ENCODE measurements around the gene MTM1.

Gene MTM1

DNA sequence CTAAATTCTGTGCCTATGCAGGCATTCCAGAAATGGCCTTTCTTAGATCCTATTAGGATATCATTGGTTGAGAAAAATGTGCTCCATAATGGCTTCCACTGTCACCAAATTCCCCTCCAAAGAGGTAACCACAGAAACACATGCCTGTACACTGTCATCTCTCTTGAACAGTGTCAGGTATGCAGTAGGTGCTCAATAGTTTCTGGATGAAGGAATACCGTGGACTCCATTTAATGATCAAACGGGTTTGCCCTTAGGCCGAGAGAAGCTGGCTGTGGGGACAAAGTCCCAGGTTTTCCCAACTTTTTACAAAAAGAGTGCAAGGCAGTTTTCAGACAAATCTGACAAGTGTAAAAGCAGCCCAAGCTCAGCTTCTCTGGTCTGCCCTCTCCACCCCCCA lies 16.5 kb upstream of the MTM1 start:
- DNase-seq: no peak

DNA sequence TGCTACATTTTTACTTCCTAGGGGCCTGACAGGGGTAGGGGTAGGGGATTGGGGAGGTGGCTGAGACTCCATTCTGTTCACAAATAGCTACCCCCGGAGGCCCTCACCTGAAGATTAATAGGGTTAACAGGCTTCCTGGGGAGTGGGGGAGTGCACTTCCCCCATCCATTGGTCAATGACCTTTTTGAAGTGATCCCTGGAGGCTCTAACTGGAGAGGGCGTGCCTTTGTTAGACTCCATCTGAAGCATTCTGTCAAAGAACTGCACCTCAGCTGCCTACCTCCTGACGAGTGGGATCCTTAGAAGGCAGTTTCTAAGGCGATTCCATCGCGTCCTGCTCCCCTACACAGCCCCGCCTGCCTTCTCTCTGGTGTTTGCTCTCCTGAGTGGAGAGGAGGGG lies 10.0 kb upstream of the MTM1 start:
- DNase-seq: no peak

DNA sequence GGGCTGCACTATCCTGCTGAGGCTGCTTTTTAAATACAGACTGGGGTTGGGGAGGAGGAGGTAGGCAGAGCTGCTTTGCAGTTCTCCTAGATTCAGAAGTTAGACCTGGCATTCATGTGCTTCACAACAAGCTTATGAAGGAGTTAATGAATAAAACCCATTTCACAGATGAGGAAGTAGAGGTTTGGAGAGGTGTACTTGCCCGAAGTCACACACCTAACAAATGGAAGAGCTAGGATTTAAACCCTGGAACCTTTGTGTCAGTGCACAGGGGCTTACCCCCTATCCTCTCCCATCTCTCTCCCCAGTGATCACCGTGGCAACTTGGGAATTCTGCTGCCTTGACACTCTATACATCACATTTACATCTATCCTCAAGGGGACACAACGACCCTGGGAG lies 3.6 kb upstream of the MTM1 start:
- no peak for DNase-seq

DNA sequence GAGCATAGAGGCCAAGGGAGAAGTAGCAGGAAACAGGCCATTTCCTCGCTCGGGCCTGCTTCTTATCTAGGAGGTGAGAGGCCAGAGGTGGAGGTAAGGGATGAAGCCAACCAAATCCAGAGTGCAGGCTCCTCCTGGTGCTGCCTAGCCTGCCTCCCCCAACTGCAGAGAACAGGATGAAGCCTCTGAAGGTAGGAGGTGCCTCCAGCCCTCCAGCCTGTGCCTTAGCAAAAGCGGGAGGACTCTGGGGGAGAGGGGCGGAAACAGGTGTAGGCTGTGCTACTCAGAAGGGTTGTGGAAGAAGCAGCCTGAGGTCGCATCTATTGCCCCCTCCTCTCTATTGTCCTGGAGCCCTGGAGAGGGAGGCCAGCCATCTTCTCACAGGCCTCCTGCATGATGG lies 2.9 kb upstream of the MTM1 start:
- DNase-seq: no peak

DNA sequence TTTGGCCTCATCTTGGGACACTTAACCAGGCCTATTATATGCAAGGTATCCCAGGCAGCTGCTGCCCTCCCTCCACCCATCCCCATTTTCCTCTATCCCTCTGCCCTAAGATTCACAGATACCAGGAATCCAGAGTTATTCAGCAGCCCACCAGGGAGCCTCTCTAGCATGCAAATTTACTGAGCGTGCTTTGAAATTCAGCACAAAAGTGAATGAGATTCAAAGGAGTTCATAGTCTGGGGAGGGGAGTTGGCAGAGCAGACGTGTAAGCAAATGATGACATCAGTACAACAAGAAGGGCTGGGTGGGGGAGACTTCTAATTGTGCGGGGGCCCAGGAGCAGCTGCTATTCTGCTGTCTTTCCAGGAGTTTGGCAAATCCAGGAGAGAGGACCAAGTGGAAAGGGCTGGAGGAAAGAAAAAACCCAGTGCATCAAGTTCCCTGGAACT lies 1.7 kb upstream of the MTM1 start:
- DNase-seq: peak; percentile 53

DNA sequence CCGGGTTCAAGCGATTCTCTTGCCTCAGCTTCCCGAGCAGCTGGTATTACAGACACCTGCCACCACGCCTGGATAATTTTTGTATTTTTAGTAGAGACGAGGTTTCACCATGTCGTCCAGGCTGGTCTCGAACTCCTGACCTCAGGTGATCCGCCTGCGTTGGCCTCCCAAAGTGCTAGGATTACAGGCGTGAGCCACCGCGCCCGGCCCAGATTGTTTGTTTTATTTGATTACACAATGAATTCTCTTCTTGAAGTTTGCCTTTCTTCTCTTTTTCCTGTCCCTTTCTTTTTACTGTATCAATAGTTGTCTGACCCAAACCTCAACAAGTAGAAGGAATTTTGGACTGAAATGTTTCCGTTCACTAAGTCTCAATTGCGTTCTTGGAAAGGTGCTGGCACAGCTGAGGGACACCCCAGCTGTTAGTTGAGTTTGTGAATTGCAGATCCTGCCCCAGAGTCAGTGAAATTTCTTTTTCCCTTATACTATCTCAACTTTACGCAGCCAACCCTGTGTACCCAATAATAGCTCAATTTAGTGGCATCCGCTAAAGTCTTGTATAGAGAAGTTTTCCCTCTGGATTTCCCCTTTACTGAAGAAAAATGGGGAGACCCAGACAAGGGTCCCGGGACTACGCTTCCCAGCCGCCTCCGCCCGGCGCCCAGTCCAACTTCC lies 639 bp upstream of the MTM1 start:
- no peak for DNase-seq

DNA sequence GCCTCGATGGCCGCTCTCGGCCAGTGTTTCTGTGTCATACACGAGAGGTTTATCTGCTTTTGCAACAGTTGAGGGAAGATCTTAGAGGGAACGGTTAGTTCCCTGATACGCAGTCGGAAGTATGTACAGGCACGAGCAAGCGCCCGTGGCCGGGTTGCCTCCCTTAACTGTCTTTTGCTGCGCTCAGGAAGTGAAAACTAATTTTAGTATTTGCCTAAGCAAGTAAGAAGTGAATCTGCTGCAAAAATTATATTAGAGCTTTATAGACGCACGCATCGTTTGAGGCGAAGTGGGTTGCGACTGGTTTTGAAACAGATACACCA lies 695 bp downstream of the MTM1 start:
- no peak for DNase-seq

DNA sequence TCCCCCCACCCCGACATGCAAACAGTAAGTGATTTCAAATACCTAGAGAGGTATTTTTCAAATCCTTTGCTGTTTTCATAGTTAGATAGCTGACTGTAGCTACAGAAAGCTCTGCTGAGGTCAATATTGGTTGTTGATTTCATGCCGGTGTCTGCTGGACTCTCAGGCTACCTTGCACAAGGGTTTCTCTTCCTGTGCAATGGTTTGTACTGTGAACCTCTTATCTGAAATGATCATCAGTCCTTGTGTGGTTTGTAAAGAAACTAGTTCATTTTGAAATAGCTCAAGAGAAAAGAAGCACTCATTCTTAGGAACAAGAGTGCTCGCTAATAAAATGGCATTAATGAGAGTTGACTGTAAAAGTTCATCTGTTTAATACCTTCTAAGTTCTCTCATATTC lies 2.1 kb downstream of the MTM1 start:
- DNase-seq: no peak

DNA sequence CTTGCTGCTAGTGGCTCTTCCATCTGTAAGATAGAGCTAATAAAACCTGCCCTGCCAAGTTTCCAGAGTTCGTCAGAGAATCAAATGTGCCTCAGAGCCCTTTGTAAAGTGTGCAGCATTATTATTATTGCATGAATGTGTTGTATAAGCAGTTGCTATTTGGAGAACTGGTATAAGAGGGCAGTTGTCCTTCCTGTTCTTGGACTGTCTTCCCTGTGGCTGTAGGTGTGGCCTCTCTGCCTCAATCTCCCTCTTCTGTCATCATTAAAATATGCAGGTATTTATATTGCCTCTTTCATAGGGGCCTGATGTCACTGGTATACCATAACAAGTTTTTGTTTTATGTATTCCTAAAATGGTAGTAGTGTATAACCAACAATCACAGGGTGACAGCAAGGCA lies 3.8 kb downstream of the MTM1 start:
- no peak for DNase-seq

DNA sequence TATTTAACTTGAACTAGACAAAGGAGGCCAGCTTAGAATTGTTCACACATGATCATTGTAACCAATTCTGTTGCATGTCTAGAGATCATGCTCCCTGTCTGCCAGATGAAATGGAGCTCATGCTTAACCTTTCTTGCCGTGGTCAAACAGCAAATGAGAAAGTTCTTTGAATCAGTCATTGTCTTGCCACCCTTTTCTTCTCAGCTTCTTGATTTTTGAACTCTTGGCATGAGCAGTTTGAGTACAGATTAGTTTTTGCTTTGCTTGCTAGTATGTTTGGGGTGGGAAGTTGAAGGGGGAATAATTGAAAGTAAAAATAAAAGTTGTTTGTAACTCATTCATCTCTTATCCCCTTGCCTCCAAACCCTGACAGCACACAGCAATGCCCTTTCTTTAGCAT lies 4.7 kb downstream of the MTM1 start:
- DNase-seq: no peak

DNA sequence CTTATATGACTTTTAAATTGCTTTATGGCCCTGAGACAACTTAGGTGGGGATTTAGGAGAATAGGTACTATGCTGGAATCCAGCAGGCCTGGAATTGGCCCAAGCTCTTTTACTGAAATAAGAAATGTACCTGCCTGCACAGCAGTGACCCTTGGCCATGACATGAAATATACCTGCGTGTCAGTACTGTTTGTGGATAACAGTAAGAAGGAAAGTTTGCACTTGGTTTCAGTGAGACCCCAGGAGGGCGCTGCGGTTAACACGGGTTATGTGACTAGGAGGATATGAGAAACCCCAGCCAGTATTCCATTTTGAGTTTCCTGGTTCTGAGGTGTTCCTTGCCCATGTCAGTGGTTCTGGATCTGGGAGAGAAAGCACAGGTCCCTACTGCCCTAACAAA lies 5.3 kb downstream of the MTM1 start:
- no peak for DNase-seq

DNA sequence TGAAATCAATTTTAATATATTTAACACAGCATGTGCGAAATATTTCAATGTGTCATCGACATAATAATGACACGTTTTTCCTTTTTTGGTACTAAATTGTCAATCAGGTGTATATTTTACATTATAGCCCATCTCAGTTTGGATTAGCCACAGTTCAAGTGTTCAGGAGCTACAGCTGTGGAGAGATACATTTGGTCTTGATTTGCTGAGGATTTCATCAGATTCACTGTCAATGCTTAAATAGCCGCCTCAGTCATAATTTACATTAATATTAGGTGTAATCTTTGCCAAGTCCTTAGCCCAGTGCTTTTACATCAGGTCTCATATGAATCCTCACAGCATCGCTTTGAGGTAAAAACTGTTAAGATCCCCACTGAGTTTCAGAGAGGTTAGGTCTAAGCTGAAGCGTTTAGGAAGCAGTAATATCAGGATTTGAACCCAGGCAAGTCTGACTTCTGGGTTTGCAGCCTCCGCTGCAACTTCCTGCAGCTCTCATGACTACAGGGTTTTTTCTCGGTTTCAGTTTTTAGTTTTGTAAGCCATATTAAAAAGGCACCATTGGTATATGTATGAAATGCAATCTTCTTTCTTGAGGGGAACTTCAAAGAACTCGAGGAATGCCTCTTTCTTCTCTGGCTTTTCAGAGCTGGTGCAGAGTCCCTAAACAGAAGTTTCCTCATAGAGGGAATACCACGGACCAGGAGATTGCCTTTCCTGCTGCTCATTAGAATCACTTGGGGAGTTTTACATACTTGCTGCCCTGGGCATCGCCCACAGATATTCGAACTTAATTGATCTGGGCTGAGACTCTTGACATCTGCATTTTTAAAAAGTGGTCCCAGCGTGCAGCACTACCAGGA lies 6.4 kb downstream of the MTM1 start:
- DNase-seq: no peak

DNA sequence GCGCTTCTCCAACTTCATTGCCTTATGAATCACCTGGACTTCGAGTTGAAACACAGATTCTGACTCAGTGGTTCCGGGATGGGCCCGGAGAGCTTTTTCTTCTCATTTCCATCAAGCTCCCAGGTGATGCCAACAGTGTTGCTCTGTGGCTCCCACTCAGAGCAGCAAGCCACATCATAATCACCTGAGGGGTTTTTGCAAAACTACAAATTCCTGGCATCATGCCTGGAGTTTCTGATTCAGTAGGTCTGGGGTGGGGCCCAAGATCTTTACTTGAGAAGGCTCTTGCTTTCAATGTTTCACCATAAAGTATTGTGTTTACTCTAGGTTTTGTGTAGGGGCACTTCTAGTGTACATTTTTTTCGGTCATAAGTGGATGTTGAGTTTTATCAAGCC lies 7.0 kb downstream of the MTM1 start:
- DNase-seq: peak; percentile 76

DNA sequence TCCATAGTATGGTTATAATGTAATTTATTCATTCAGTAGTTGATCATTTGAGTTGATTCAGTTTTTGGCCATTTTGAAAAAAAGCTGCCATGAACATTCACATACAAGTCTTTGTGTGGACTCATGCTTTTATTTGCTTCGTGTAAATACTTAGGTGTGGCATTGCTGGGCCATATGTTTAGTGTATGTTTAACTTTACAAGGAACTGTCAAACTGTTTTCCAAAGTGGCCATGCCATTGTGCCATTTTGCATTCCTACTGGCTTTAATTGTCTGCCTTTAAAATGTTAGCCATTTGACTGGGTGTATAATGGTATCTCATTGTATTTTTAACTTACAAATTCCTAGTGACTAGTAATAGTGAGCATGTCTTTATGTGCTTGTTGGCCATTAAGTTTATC lies 8.8 kb downstream of the MTM1 start:
- no peak for DNase-seq

DNA sequence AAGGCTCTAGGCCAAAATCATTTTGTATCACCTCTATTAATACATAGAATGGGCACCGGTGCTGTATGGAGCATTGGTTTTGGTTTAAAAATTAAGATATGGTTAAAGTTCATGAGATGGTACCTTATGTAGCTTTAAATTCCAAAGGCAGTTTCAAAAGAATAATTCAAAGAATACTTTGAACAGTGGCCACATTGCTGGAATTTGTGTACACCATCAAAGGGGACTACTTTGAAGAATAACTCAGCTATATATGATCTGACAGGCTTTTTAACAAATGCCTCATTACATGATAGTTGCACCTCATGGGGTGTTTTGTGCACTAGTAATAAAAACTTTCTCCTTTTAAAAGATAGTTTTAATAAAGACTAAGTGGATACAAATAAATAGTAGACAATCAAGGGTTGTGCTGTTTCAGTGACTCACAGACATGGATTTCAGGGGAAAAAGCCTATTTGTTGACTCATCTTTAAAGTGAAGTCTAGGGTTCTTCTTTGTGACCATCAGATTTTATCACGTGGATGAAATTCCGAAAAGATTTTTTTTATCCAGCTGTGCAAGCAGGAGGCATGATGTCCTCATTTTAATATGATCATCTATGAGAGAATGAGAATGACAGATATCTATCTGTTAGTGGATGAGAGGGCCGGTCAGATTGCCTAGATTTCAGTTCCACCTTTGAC lies 12.8 kb downstream of the MTM1 start:
- DNase-seq: no peak

DNA sequence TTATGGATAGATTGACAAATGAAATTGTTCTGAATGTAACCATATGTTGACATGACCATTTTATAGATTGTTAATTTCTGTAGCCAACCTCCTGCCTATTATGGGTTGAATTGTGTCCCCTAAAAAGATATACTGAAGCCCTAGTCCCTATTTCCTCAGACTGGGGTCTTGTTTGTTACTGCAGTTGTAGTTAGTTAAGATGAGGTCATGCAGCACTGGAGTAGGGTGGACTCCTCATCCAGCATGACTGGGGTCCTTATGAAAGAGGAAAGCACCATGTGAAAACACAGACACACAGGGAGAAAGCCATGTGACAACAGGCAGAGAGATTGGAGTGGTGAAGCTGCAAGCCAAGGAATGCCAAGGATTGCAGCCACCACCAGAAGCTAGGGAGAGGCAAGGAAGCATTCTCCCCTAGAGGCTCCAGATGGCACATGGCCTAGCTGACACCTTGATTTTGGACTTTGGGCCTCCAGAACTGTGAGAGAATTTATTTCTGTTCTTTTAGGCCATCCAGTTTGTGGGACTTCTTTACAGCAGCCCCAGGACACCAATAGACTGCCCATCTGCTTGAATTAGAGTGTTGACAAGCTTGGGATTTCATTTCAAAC lies 14.0 kb downstream of the MTM1 start:
- DNase-seq: no peak

DNA sequence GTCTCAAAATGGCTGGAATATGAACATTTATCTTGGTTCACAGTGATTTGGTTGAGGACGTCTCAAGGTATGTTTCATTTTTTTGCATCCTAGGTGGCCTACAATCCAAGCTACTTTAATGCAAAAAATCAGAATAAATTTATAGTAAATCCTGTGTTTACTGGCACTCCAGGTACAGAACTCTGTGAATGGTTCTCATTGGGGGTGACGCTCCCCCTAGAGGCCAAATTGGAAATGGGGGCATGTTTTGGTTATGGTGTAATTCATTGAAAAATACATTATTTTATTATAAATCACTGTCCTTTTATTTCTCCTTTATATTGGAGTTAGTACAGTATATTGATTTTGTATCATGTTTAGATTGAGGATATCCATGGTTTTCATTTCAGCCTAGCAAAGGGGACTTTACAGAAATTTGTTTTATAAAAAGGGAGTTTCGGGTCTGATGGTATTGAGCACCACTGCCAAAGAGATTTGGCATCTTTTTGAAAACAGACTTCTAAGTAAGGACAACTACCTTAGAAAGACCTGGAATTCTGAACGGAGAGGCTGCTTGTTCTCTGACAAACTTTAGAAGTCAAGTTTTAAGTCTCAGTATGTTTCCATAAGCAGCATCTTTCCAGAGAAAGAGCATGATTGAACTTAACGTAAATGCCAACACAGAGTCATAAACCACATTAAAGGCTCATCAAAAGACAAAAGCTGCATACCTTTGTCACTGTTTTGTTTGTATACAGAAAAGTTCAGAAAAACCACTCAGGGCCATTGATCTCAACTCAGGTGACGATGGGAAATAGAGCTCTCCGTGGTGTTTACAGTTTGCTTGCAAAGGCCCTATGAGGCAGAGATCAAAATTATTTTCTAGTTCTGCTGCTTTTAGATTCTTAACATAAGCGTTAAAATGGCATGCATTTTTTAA lies 19.4 kb downstream of the MTM1 start:
- DNase-seq: no peak

DNA sequence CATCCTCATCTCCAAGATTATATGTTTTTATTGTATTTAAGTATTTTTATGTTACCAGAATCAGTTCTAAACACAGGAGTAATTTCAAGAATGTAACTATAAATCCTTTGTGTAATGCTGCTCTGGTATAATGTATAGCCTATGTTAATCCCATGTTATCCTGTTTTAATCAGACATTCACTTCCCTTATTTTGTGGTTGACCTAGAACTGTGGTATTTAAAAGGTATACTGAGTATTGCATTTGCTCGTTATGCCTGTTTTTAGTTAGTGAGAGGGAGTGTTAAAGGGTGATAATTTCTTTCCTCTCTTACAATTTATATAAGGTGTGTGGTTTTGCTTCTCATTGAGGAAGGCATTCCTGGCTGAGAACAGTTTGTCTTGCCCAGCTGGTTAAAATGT lies 26.2 kb downstream of the MTM1 start:
- no peak for DNase-seq

DNA sequence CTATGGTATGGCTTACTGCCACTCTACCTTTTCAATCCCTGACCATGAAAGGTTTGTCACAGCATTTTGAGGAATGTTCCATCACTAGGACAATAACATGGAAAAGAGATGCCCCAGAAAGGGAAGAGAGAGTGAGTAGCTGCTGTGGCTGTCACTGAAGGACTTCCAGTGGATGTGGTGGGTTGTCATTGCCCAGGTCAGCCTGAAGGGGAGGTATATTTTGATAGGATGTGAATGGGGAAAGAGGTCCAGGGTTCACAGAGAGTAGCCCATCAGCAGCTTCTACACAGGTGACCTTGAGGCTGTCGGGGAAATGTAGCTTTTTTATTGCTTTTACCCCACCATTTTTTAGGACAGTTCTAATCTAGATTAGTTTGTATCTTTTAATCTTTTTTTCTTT lies 30.8 kb downstream of the MTM1 start:
- no peak for DNase-seq

DNA sequence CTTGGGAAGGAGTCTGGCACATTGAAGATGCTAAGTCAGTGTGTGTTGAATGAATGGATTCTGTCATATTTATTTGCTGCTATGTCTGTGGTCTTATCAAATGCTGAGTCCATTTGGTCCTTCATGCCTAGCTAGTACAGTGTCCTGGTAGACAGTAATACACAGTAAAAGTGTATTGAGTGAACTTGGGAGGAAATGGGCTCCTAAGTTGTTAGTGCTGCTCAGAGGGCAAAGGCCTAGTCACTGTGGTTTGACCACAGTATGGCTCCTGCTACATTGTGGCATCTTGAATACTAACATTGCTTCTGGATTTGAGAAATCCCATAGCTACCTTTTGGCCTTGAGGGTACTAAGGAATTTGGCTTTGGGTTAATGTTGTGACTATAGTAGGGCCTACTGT lies 33.9 kb downstream of the MTM1 start:
- no peak for DNase-seq

DNA sequence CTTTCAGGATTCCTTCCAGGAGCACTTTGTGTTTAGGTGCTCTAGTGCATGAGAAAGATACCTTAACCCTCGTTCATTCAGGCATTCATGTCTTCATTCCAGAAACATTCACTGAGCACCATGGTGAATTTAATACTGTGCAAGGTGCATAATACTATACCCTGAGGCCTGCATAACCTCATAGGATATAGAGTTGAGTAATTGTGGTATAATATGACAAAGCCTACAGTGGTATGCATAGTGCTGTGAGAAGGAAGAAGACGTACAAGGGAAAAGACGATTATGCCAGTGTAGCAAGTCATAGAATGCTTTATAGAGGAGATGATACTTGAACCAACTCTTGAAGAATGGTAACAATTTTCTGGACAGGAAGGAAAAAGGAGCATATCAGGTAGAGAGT lies 34.3 kb downstream of the MTM1 start:
- DNase-seq: no peak

DNA sequence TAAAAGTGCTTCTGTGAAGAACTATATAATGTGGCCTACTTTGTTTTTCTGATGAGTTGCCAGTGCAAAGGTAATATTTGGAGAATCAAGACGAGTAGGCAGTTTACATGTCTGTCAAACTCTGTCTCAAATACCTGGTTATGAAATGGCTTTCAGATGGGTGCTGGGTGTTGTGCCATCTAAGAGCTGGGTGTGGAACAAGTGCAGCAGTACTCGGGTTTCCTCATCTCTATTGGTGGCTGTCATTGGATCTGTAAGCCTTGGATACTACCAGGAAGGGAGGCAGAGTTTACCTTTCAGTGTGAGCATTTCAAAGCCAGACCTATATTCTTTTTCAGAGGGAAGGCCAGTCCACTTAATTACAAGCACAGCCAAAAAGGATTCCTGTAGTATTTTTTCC lies 37.2 kb downstream of the MTM1 start:
- no peak for DNase-seq

DNA sequence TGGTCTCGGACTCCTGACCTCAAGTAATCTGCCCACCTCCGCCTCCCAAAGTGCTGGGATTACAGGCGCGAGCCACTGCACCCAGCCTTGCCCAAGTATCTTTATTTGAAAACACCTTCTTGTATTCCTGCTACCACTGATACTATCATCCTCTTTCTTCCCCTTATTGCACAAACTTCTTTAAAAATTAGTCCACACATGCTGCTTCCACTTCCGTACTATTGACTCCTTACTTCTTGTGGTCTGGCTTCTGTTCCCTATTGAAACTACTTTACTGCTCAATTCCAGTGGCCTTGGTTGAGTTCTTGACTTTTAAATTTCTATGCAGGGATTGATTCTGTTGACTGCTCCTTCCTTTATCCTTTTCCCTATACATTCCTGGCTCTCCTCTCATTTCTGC lies 38.8 kb downstream of the MTM1 start:
- no peak for DNase-seq
